SK-N-SH treated with all-trans-retinoic acid at 6 μM for 48 hours (cell line): Measurements from ENCODE around the gene CERK.

ENCODE experiments used
- ATAC-seq: fragments of 200-7000 bp; cut with Tn5 transposase; 3 replicates; pipeline ENCODE4 v1.9.1; 2020; ENCODE audit warnings: mild to moderate bottlenecking, moderate library complexity
- ARNTL ChIP-seq: fragments of 450-650 bp; formaldehyde crosslinking; IDR thresholded peaks from 2 replicates; pipeline ENCODE4 v1.5.0; 2020; ENCODE audit warnings: low read depth, mild to moderate bottlenecking, moderate library complexity, borderline replicate concordance
- BACH2 ChIP-seq: fragments of 250-450 bp; sonication (Bioruptor Pico); IDR thresholded peaks from 2 replicates; pipeline ENCODE4 v1.9.0; 2021; ENCODE audit warnings: mild to moderate bottlenecking, borderline replicate concordance
- CREB5 ChIP-seq: fragments of 250-450 bp; sonication (Bioruptor Pico); IDR thresholded peaks from 2 replicates; pipeline ENCODE4 v1.5.1; 2020; ENCODE audit warnings: low read depth, mild to moderate bottlenecking, moderate library complexity
- CSDC2 ChIP-seq: fragments of 250-450 bp; sonication (Bioruptor Pico); IDR thresholded peaks from 2 replicates; pipeline ENCODE4 v1.5.0; 2020; ENCODE audit warnings: mild to moderate bottlenecking, moderate library complexity
- CSRNP3 ChIP-seq: fragments of 250-450 bp; sonication (Bioruptor Pico); IDR thresholded peaks from 2 replicates; pipeline ENCODE4 v1.5.1; 2021; ENCODE audit warnings: mild to moderate bottlenecking, moderate library complexity
- ESRRG ChIP-seq: fragments of 250-450 bp; sonication (Bioruptor Pico); IDR thresholded peaks from 2 replicates; pipeline ENCODE4 v1.6.1; 2021; ENCODE audit warnings: mild to moderate bottlenecking
- GLIS3 ChIP-seq: fragments of 250-450 bp; sonication (Bioruptor Pico); IDR thresholded peaks from 2 replicates; pipeline ENCODE4 v1.5.0; 2020; ENCODE audit warnings: mild to moderate bottlenecking, moderate library complexity
- ISL1 ChIP-seq: fragments of 250-450 bp; sonication (Bioruptor Pico); IDR thresholded peaks from 2 replicates; pipeline ENCODE4 v2.1.2; 2022; ENCODE audit warnings: mild to moderate bottlenecking, moderate library complexity
- OSR1 ChIP-seq: fragments of 250-450 bp; sonication (Bioruptor Pico); IDR thresholded peaks from 2 replicates; pipeline ENCODE4 v1.8.0; 2022; ENCODE audit warnings: moderate library complexity, mild to moderate bottlenecking, inconsistent platforms
- POU6F1 ChIP-seq: fragments of 250-450 bp; sonication (Bioruptor Pico); IDR thresholded peaks from 2 replicates; pipeline ENCODE4 v1.8.0; 2021; ENCODE audit warnings: low read depth, mild to moderate bottlenecking, moderate library complexity, borderline replicate concordance
- PPARA ChIP-seq: fragments of 250-450 bp; sonication (Bioruptor Pico); IDR thresholded peaks from 2 replicates; pipeline ENCODE4 v1.5.0; 2020; ENCODE audit warnings: mild to moderate bottlenecking, borderline replicate concordance
- RARB ChIP-seq: fragments of 250-450 bp; sonication (Bioruptor Pico); IDR thresholded peaks from 2 replicates; pipeline ENCODE4 v1.8.0; 2021; ENCODE audit warnings: mild to moderate bottlenecking, moderate library complexity
- TCF4 ChIP-seq: fragments of 250-450 bp; sonication (Bioruptor Pico); IDR thresholded peaks from 2 replicates; pipeline ENCODE4 v1.8.0; 2021; ENCODE audit warnings: mild to moderate bottlenecking, moderate library complexity, borderline replicate concordance
- TOX ChIP-seq: fragments of 250-450 bp; sonication (Bioruptor Pico); IDR thresholded peaks from 2 replicates; pipeline ENCODE4 v1.8.0; 2021; ENCODE audit warnings: mild to moderate bottlenecking, moderate library complexity, borderline replicate concordance
- TSHZ2 ChIP-seq: fragments of 250-450 bp; sonication (Bioruptor Pico); IDR thresholded peaks from 2 replicates; pipeline ENCODE4 v1.5.0; 2020; ENCODE audit warnings: mild to moderate bottlenecking, moderate library complexity
- ZC3H10 ChIP-seq: fragments of 250-450 bp; sonication (Bioruptor Pico); IDR thresholded peaks from 2 replicates; pipeline ENCODE4 v1.5.1; 2021; ENCODE audit warnings: mild to moderate bottlenecking, moderate library complexity
- ZFP3 ChIP-seq: fragments of 250-450 bp; sonication (Bioruptor Pico); IDR thresholded peaks from 2 replicates; pipeline ENCODE4 v1.5.0; 2020; ENCODE audit warnings: mild to moderate bottlenecking, moderate library complexity
- ZFP30 ChIP-seq: fragments of 450-650 bp; formaldehyde crosslinking; IDR thresholded peaks from 2 replicates; pipeline ENCODE4 v1.5.0; 2022; ENCODE audit warnings: mild to moderate bottlenecking, moderate library complexity
- ZNF565 ChIP-seq: fragments of 450-650 bp; formaldehyde crosslinking; conservative IDR thresholded peaks from 2 replicates; pipeline ENCODE4 v1.5.0; 2020; ENCODE audit warnings: low read depth, mild to moderate bottlenecking, moderate library complexity
- ZNF70 ChIP-seq: fragments of 450-650 bp; formaldehyde crosslinking; IDR thresholded peaks from 2 replicates; pipeline ENCODE4 v1.5.0; 2020; ENCODE audit warnings: mild to moderate bottlenecking, moderate library complexity
- ZNF8 ChIP-seq: fragments of 450-650 bp; formaldehyde crosslinking; IDR thresholded peaks from 2 replicates; pipeline ENCODE4 v1.5.0; 2020; ENCODE audit warnings: mild to moderate bottlenecking, moderate library complexity
- TF ChIP-seq, protein P1 (sequence below): fragments of 250-450 bp; sonication (Bioruptor Pico); IDR thresholded peaks from 2 replicates; pipeline ENCODE4 v1.8.0; 2020; ENCODE audit warnings: mild to moderate bottlenecking, moderate library complexity, borderline replicate concordance

The CERK gene

GRCh38 chr22:46777609-46777970 lies 39.5 kb upstream of the CERK start:
- no peak for ATAC-seq
- TF ChIP-seq RARB (CRISPR knock-in tag): no peak
- TF ChIP-seq ZNF565 (CRISPR knock-in tag): no peak
- TF ChIP-seq TOX (CRISPR knock-in tag): no peak
- no peak for TF ChIP-seq CREB5 (CRISPR knock-in tag)
- TF ChIP-seq POU6F1: no peak
- TF ChIP-seq CSDC2: no peak
- TF ChIP-seq GLIS3 (CRISPR knock-in tag): no peak
- TF ChIP-seq, protein P1, sequence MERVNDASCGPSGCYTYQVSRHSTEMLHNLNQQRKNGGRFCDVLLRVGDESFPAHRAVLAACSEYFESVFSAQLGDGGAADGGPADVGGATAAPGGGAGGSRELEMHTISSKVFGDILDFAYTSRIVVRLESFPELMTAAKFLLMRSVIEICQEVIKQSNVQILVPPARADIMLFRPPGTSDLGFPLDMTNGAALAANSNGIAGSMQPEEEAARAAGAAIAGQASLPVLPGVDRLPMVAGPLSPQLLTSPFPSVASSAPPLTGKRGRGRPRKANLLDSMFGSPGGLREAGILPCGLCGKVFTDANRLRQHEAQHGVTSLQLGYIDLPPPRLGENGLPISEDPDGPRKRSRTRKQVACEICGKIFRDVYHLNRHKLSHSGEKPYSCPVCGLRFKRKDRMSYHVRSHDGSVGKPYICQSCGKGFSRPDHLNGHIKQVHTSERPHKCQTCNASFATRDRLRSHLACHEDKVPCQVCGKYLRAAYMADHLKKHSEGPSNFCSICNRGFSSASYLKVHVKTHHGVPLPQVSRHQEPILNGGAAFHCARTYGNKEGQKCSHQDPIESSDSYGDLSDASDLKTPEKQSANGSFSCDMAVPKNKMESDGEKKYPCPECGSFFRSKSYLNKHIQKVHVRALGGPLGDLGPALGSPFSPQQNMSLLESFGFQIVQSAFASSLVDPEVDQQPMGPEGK: no peak
- no peak for TF ChIP-seq ISL1 (CRISPR knock-in tag)
- no peak for TF ChIP-seq ZC3H10 (CRISPR knock-in tag)
- no peak for TF ChIP-seq OSR1
- TF ChIP-seq CSRNP3 (CRISPR knock-in tag): no peak
- no peak for TF ChIP-seq ARNTL
- TF ChIP-seq TSHZ2: no peak
- no peak for TF ChIP-seq BACH2 (CRISPR knock-in tag)
- no peak for TF ChIP-seq ZFP3 (CRISPR knock-in tag)
- TF ChIP-seq ZFP30 (CRISPR knock-in tag): no peak
- TF ChIP-seq ZNF70 (CRISPR knock-in tag): no peak

- no peak for ATAC-seq
- TF ChIP-seq ZC3H10 (CRISPR knock-in tag) (no peak), POU6F1 (no peak), ZFP30 (CRISPR knock-in tag) (no peak), CREB5 (CRISPR knock-in tag) (no peak), CSDC2 (no peak), TCF4 (no peak), TSHZ2 (no peak), ISL1 (CRISPR knock-in tag) (no peak), RARB (CRISPR knock-in tag) (no peak), TOX (CRISPR knock-in tag) (no peak), ZNF8 (no peak), ZFP3 (CRISPR knock-in tag) (no peak), ESRRG (CRISPR knock-in tag) (no peak), CSRNP3 (CRISPR knock-in tag) (no peak), PPARA (no peak), ZNF70 (CRISPR knock-in tag) (no peak)
These were observed 39.0 kb upstream of the CERK start for GRCh38 chr22:46776876-46777608.
